Hair follicle dermal papilla cell (primary cell): ENCODE measurements around the gene C19orf67. TPM values are rescaled to one million over a fixed set of nuclear protein-coding genes. Genes with fewer than 3 reads are reported as not detected.

Experiments used
- total RNA-seq: library from RNA; depleted of rRNA; stranded (reverse); fragments of >200 nt; gene quantifications from 2 replicates; pipeline ENCODE4 v1.2.3, GENCODE V29; 2012

The C19orf67 gene
- not detected in 2 replicates for total RNA-seq

DNA sequence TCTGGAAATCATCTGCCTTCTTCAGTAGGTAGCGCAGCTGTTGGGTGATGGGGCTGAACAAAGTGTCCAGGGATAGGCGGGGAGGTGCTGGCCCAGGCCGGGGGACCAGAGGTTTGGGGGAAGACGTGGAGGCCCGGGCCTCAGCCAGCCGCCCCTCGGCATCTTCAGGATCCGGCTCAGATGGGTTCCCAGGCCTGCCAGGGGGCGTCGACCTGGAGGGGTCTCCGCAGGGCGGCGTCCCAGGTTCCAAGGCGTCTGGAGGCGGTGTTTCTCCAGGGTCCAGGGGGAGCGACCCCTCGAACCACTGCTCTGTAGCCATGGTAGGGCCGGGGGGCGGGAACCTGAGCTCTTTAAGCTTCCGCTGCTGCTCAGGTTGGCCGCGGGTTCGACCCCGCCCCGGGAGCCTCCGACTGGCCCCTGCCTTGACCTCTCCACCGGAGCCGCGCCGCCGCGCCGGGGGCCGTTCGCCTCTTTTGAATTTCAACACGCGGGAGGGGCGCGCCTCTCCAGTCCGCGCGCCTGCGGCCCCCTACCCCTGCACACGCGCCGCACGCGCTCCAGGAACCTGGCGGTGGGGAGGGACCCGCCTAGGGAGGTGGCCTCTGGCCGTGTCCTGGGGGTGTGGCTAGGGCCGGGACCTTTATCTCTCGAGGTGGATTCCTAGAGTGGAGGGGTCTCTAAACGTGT, at the start of gene C19orf67:
Gene C19orf67 (minus strand): TSS at position 475 of the 687 bp plus-strand sequence. CDS start 156 bp downstream, at position 319.

DNA sequence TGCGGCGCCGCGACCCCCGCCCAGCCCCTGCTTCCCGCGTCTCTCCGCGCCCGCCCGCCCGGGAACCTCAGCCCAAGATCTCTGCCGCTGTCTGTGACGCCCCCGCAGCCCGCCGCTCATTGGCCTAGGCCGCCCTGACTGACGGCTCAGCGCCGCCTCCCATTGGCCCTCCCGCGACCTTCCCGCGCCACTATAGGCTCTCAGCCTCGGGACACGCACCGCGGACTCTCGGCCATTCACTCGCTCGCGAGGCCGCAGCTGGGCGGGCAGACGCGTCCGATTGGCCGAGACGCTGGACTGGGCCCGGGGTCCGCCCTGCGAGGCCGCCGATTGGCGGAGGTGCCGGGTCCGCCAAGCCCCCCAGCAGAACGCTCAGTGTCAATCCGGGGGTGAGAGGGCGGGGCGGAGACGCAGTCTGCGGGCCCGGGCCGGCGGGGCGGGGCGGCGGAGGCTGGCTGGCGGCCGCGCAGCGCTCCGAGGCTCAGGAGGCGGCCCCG, 32.1 kb upstream of the C19orf67 start, which contains the start of gene PRKACA:
Gene PRKACA (minus strand): TSS at position 95 of the 497 bp plus-strand sequence. CDS start 215 bp downstream, outside the sequence.

DNA sequence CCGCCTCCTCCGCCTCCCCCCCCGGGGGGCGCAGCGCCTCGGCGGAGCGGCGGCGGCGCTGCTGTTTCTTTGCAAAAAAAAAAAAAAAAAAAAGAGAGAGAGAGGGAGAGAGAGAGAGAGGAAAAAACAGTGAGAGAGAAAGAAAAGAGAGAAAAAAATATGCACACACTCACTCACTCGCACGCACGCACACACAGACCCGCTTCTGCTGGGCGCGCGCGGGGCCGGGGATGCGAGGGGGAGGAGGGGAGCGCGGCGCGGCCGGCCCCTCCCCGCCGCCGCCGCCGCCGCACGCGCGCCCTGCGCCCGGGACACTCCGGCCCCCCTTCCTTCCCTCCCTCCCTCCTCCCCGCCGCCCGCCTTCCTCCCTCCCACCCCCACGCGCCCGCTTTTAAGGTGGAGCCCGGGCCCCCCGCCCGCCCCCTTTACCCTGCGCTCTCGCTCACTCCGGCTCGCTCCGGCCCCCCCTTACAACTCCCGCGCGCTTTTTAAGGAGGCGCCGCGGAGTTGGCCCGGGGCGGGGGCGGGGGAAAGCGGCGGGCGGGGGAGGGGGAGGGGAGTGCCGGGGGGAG, 5.0 kb upstream of the C19orf67 start, which contains the start of gene SAMD1:
Gene SAMD1 (minus strand): TSS at position 243 of the 572 bp plus-strand sequence.

DNA sequence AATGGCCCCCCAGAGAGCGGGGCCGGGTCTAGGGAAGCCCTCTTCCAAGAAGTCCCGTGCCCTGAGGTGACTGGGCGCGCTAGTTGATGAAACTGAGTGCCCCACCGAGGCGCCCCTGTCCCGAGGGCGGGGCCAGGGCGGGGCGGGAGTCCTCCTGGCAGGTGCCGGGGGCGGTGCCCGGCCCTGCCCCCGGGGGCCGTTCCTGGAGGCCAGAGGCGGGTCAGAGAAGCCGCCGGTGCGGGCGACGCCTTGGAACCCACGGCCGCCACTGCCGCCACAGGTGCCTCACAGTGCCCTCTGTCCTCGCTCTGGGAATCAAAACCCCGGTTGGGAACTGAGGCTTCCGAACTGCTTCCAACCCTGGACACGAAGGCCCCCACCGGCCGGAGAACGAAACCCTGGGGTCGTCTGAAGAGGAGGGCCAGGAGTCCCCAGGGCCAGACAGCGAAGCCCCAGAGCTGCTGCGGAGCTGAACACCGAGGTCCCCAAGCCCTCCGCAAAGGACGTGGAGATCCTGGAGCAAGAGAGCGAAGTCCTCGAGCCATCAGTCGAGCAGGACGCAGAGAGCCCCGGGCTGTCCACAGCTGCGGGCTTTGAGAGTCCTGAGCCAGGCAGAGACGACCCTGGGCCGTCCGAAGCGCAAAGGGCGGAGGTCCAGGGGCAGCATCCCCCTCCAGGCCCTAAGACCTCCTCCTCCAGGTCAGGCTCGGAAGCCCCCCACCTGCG, 12.9 kb downstream of the C19orf67 start, which contains the start of gene MISP3:
Gene MISP3 (plus strand): TSS at position 252 of the 726 bp plus-strand sequence. CDS start 524 bp downstream, outside the sequence.

DNA sequence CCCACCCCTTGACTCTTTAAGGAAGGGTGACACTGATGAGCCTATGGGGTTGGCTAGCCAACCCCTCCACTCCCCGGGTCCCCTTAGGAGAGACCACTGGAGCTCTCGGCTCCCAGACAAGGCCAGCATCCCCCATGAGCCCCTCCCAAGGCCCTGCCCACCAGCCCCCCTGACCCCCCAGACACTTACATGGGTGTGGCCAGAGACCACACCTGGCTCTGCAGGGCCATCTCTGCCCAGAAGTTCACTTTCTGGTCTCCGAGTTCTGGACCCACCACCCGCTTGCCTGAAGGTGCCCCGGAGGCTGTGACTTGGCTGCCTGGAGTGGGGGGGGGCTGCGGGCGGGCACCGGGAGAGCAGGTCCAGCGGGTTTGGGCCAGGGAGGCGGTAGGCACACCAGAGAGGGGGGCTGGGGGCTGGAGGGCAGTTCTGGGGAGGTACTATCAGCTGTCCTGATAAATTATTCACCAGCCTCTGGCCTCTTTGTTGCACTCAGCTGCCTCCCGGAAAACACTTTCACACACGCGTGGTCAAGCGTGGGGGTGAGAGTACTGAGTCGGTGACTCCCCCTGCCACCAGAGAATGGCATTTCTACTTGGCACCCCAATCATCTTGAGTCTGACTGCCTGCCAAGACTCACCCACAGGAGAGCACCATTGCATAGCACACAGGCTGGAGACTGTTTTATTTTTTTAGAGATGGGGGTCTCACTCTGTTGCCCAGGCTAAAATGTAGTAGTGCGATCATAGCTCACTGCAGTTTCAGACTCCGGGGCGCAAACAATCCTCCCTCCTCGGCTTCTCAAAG, 23.6 kb downstream of the C19orf67 start, which contains the start of gene PALM3:
Gene PALM3 (minus strand): TSS at position 326 of the 807 bp plus-strand sequence. CDS start 96 bp downstream, at position 230.

DNA sequence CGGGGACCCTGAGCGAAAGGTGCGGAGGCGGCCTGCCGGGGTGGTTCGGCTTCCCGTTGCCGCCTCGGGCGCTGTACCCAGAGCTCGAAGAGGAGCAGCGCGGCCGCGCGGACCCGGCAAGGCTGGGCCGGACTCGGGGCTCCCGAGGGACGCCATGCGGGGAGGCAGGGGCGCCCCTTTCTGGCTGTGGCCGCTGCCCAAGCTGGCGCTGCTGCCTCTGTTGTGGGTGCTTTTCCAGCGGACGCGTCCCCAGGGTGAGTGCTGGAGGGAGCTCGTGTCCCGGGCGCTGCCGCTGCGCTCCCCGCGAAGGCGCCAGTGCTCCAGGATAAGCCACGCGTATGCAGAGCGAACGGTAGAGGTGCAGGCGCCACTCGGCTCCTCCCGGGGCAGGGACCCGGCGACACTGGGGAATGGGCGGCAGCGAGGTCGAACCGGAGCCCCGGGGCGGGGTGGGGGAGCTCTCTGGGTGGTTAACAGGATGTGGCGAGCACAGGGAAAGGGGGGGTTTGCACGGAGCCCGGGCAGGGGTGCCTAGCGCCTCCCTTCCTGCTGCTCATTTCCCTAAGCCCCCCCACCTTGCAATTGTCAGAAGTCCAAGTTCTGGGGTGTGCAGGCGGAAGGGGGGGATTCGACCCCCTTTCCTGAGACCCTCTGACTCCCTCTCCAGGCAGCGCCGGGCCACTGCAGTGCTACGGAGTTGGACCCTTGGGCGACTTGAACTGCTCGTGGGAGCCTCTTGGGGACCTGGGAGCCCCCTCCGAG, 53.7 kb downstream of the C19orf67 start, which contains the start of gene IL27RA:
Gene IL27RA (plus strand): TSS at position 44 of the 762 bp plus-strand sequence. CDS start 111 bp downstream, at position 155.

Other genes with a start within 250 kb of the C19orf67 start
- gene NANOS3, start 208.6 kb downstream of the C19orf67 start, total RNA-seq: 0.49 TPM in 1 of 2 replicates, not detected in the other
- gene BRME1, start 179.7 kb downstream of the C19orf67 start, total RNA-seq: 0.36 and 0.97 TPM in 2 replicates
- gene CC2D1A, start 179.6 kb downstream of the C19orf67 start, total RNA-seq: 24.7 and 26.8 TPM in 2 replicates
- 7.2 and 11.5 TPM in 2 replicates for gene PODNL1, start 147.4 kb downstream of the C19orf67 start, total RNA-seq
- gene DCAF15, start 133.3 kb downstream of the C19orf67 start, total RNA-seq: 12.8 and 14.3 TPM in 2 replicates
- gene RFX1, start 79.5 kb downstream of the C19orf67 start, total RNA-seq: 3.2 TPM in 2 replicates
- not detected in 2 replicates for gene RLN3, start 57.6 kb downstream of the C19orf67 start, total RNA-seq
- gene IL27RA, start 54.0 kb downstream of the C19orf67 start, total RNA-seq: 0.49 and 2.1 TPM in 2 replicates
- gene PALM3, start 23.7 kb downstream of the C19orf67 start, total RNA-seq: 0.32 TPM in 1 of 2 replicates, not detected in the other
- gene MISP3, start 13.0 kb downstream of the C19orf67 start, total RNA-seq: 0.49 TPM in 2 replicates
- 18.9 and 28.9 TPM in 2 replicates for gene SAMD1, start 5.0 kb upstream of the C19orf67 start, total RNA-seq
- gene PRKACA, start 32.0 kb upstream of the C19orf67 start, total RNA-seq: 51.6 and 61.8 TPM in 2 replicates
- 1.3 and 2.2 TPM in 2 replicates for gene ASF1B, start 50.8 kb upstream of the C19orf67 start, total RNA-seq
- 4.9 and 5.1 TPM in 2 replicates for gene ADGRL1, start 120.4 kb upstream of the C19orf67 start, total RNA-seq